GM21528 (cell line): ENCODE measurements around the gene PDLIM7.

Experiments used
- ATAC-seq: cut with Tn5 transposase; IDR thresholded peaks from one replicate; pipeline ENCODE4 v1.9.1; 2021; ENCODE audit warnings: mild to moderate bottlenecking, moderate library complexity; ENCODE audit not compliant: unreplicated experiment, low FRiP score

PDLIM7 gene

GRCh38 chr5:177508221-177508611, 10.8 kb upstream of the PDLIM7 start:
- no peak for ATAC-seq

GRCh38 chr5:177507596-177508220, 10.3 kb upstream of the PDLIM7 start:
- ATAC-seq: no peak

DNA sequence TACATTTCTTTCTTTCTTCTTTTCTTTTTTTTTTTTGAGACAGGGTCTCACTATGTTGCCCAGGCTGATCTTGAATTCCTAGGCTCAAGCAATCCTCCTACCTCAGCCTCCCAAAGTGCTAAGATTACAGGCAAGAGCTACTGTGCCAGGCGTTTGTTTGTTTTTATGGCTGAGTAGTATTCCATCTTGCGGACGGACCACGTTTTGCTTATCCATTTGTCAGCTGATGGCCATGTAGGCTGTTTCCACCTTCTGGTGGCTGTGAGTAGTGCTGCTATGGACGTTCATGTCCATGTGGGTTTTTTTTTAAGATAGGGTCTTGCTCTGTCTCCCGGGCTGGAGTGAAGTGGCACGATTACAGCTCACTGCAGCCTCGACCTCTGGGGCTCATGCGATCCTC, 9.8 kb upstream of the PDLIM7 start:
- ATAC-seq: no peak

DNA sequence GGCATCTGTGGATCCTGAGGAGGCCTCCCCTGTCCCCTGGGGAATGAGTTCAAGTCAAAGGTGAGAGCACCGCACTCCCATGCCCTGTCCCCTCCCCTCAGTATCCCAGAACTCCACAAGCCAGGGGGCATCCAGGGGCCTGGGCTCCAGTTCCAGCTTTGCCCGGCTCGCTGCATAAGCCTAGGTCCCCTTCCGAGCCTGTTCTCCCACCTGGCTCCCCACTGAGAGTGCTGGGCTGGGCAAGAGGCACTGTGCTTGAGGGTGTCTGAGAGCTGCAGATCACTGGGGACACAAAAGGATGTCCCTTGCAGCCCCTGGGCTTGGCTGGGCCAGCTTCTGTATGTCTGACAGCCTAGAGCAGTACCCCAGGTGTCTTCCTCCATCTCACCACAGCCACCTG, 7.7 kb upstream of the PDLIM7 start:
- no peak for ATAC-seq

GRCh38 chr5:177504086-177505056, 7.0 kb upstream of the PDLIM7 start:
- no peak for ATAC-seq

DNA sequence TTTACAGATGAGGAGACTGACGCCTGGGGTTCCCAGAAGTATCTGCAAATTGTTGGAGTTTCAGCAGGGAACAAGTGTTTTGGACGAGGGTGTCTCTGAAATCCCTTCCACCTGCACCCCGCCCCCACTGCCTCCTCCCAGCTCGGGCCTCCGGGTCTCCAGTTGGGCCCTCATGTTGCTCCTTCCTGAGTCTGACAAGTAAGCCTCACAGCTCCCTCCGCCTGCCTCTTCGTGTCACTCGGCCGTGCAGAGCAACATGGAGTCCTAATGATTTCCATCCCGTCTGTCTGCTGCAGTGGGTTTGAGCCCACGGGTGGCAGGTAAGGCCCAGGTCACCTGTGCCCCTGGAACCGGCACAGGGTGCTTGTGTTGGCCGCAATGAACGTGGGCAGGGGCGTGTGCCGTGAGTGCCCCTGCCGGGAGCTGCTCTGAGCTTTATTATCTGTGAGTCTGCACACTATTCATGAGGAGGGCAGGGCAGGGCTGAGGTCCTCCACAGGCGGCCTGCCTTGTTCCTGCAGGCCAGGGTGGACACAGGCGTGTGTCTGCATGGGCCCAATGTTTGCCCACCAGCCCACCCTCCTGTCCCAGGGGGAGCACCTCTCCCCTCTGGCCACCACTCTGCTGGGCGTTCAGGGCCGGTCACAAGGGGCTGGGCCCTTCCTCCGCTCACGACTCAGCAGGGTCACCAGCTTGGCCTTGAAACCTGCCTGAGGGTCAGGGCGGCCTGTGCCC, 6.1 kb upstream of the PDLIM7 start:
- ATAC-seq: no peak

GRCh38 chr5:177502886-177503285, 5.5 kb upstream of the PDLIM7 start:
- no peak for ATAC-seq

- ATAC-seq: no peak
These were observed 4.7 kb upstream of the PDLIM7 start for GRCh38 chr5:177501874-177502678.

GRCh38 chr5:177500685-177501522, 3.5 kb upstream of the PDLIM7 start:
- no peak for ATAC-seq

DNA sequence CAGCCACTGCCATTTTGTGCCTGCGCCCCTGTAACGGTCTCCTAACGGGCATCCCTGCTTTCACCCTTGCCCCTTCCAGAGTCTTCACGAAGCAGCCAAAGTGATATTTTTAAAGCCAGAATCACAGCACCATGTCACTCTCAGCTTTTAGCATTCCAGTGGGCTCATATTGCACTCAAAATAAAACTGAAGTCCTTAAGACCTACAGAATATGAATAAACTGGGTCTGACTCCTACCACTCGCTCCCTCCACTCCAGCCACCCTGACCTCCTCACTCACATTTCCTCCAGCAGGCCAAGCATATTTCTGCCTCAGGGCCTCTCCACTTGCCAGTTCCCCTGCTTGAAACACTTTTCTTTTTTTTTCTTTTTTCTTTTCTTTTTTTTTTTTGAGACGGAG, 2.4 kb upstream of the PDLIM7 start:
- no peak for ATAC-seq

DNA sequence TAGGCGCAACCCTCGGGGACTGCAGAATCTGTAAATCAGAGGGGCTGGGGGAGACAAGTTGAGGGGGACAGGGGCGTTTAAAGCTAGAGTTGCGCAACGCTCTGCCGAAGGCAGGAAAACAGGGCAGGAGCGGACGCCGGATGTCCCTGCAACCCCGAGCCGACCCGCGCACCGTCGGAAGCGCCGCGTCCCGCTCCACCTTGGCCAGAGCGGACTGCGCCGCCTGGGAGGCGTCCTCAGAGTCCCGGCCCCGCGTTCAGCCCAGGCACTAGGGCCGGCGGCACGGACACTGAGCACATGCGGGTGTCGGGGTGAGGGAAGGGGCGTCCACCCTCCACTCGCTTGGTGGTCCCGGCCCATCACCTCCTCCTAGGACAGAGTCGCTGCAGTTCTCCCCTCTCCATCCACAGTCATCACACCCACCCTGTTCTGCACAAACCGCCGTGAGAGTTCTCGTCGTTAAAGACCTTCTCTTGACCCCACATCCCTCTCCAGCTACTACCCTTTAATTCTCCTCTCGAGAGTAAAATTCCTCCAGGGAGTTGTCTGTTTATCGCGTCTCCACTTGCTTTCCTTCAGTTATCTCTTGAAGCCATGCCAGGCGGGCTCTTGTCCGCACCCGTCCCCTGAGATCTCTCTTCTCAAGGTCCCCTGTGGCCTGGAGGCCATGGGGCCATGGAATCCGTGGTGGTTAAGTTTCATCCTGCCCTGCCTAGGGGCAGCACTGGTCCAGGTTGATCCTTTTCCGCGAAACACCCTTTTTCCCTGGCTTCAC, 796 bp upstream of the PDLIM7 start:
- no peak for ATAC-seq

DNA sequence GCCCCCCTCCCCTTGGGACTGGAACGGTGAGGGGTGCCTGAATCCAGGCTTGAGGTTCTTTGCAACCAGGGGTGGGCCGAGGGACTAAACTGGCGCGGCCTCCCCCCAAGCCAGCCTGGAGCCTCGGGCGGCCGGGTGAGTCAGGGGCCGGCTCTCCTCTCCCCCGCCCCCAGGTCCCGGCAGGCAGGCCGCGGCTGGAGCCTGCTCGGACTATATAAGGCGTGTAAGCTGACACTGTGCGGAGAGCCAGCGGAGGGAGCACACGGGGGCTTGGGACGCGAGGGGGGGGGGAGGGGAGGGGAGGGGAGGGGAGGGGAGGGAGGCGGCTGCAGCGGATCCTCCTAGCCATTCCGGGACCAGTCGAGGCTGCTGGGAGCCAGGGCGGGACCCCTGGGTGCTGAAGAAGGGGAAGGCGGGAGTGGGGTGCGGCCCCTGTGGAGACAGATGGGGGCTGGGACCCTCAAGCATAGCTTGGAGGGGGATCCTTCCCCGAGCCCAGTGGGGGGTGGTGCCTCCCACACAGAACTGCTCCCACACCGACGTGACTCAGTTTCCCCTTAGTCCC, 595 bp downstream of the PDLIM7 start:
- ATAC-seq: no peak

GRCh38 chr5:177496070-177496726, 1.2 kb downstream of the PDLIM7 start:
- ATAC-seq: no peak

DNA sequence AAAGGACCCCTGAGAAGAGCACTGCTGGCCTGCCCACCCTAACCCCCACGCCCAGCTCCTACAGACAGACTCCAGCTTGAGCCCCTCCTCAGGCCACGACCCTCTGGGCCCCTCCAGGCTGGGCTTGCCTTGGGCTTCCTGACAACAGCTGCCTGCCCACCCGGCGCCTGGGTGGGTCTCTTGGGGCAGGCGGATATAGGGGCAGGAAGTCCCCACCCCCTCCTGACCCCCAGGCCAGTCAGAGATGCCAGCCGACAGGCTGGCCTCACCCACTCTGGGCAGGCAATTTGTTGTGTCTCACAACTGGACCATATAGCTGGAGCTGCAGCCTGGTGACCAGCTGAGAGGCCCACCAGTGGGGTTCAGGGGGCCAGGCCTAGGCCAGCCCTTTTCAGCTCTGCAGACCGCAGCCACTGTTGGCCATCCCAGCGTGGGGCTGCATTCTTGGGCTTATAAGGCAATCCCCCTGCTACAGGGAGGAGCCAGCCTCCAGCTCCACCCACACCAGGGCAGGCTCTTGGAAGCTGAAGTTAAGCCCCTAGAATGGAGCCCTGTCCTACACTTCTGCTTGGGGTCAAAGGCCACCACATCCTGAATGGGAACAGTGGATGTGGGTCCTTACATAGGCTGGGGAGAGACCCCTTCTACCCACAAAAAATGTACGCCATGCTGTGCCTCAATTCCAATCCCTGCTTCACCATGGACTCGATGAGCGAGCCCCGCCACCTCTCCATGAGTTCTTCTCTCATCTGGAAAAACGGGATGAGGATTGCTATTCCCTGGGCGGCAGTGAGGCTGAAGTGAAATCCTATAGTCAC, 2.0 kb downstream of the PDLIM7 start:
- no peak for ATAC-seq

- ATAC-seq: no peak
These were observed 2.8 kb downstream of the PDLIM7 start for GRCh38 chr5:177494346-177495195.

DNA sequence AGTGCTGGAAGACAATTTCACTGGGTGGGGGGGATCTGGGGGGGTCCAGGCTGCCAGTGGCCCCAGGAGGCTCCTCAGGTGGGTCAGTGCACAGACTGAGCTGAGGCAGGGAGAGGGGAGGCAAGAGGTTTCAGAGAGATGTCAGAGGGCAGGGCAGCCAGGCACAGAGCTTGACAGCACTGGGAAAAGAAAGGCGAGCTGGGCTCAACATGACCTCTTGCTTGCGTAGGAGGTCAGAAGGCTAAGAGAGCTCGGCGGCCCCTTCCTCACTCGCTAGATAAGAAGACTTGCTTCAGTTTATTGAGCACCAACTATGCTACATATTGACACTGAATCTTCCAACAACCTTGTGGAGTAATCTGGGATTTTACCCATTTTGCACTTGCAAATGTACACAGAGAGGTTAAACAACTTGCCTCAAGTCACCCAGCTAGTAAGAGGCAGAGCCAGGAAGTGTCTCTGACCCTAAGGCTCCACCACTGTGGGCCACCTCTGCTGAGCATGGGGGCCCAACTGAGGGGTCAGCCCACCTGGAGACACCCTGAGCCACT, 3.5 kb downstream of the PDLIM7 start:
- no peak for ATAC-seq
